ENCODE measurements around the gene CTBS. TPM values are rescaled to one million over a fixed set of nuclear protein-coding genes. Genes with fewer than 3 reads are reported as not detected.
A peak's percentile ranks its signal among the peaks of the same experiment; 100 is the strongest.

CTBS gene
- total RNA-seq, 1 experiment from 2014 or later, result 47.7 TPM

- CTCF ChIA-PET, result no interaction called here
- Histone ChIP-seq H3K27me3 (ENCODE audit: control insufficient read depth, insufficient read depth, low read length) (no peaks in the 10 kb centered on the region), H3K9me3 (ENCODE audit: control insufficient read depth, insufficient read depth, low read depth, low read length) (no peaks in the 10 kb centered on the region), H3K4me3 (ENCODE audit: low read depth in 2 of 2, low read length in 2 of 2) (no peak overlapping the region), H3K4me1 (ENCODE audit: control insufficient read depth, insufficient read depth, low read length) (no peaks in the 10 kb centered on the region; the same call in 1 of the 2 replicates), H3K36me3 (ENCODE audit: control insufficient read depth, insufficient read depth, low read length) (peaks cover 8% of the 10 kb centered on the region; the same call in 1 of the 2 replicates), H3K27ac (ENCODE audit: low read length) (no peak overlapping the region)
- TF ChIP-seq POLR2AphosphoS5 (IDR thresholded peaks at IDR 0.05; ENCODE audit: low read depth, low read length) (no peak), REST (IDR thresholded peaks at IDR 0.05; ENCODE audit: insufficient read depth in 1 of 2, low read depth in 2 of 2, low read length in 1 of 2) (no peak)
- in situ Hi-C loops (cut with HindIII; ENCODE audit: low pct_unique_long_range_greater_than_20kb, low sequenced_read_pairs), result no loop called here
- POLR2A ChIA-PET, result no interaction called here
- DNase-seq (ENCODE audit: low read depth, low spot score) (no peak), ATAC-seq (no peak)
- BruUV-seq (replicated peaks), result no TSS peak
- intact Hi-C loops (cut with micrococcal nuclease; ENCODE audit: unreplicated experiment), result no loop called here
Measured at GRCh38 chr1:84550826-84551225, 23.4 kb downstream of the CTBS start.

GRCh38 chr1:84541679-84542078, 32.6 kb downstream of the CTBS start:
- Histone ChIP-seq H3K36me3 (ENCODE audit: control insufficient read depth, insufficient read depth, low read length) (no peaks in the 10 kb centered on the region), H3K27ac (ENCODE audit: low read length) (no peak overlapping the region; the same call in 1 of the 2 replicates), H3K4me1 (ENCODE audit: control insufficient read depth, insufficient read depth, low read length) (peaks cover 17% of the 10 kb centered on the region), H3K9me3 (ENCODE audit: control insufficient read depth, insufficient read depth, low read depth, low read length) (no peaks in the 10 kb centered on the region), H3K27me3 (ENCODE audit: control insufficient read depth, insufficient read depth, low read length) (no peaks in the 10 kb centered on the region), H3K4me3 (ENCODE audit: low read depth in 2 of 2, low read length in 2 of 2) (no peak overlapping the region)
- BruUV-seq (replicated peaks), result no TSS peak
- intact Hi-C loops (cut with micrococcal nuclease; ENCODE audit: unreplicated experiment) (loop anchor here (1.0 kb wide), 1 partner anchor 99 kb away; no protein-coding TSS in a partner anchor), in situ Hi-C loops (cut with HindIII; ENCODE audit: low pct_unique_long_range_greater_than_20kb, low sequenced_read_pairs) (no loop called here)
- ATAC-seq (peak; percentile 61; the same call in 1 of the 2 replicates), DNase-seq (ENCODE audit: low read depth, low spot score) (peak; percentile 17)
- CTCF ChIA-PET, result interaction anchor here (0.6 kb wide), 1 partner anchor 80 kb away, joined by 3 read pairs; no protein-coding TSS in a partner anchor
- TF ChIP-seq REST (IDR thresholded peaks at IDR 0.05; ENCODE audit: insufficient read depth in 1 of 2, low read depth in 2 of 2, low read length in 1 of 2), result no peak
- TF ChIP-seq CTCF (IDR thresholded peaks at IDR 0.05), result peak; percentile 83
- POLR2A ChIA-PET, result interaction anchor here (0.6 kb wide), 1 partner anchor 295 kb away, joined by 3 read pairs; no protein-coding TSS in a partner anchor

Data from Panc1 (cell line).